Psoas muscle (tissue), 8 donors: Measurements from ENCODE around the gene PRKAG2. TPM values are rescaled to one million over a fixed set of nuclear protein-coding genes. Genes with fewer than 3 reads are reported as not detected.

Experiments used
- ATAC-seq, 4 donors: fragments of 200-7000 bp; cut with Tn5 transposase; one replicate each; pipeline ENCODE4 v1.9.1; 2020; ENCODE audit warnings: moderate library complexity in 3 of 4, mild to moderate bottlenecking in 2 of 4
- DNase-seq, 2 donors: peaks; one replicate each; pipeline ENCODE4 v3.0.0-alpha.2; 2020
- H3K27ac ChIP-seq: fragments of 200-600 bp; one replicate; pipeline ENCODE4 v1.8.0; 2022
- H3K27me3 ChIP-seq, 3 donors: fragments of 200-600 bp in 1 of 3; one replicate each; pipeline versions ENCODE4 v1.6.1 to v1.8.0; 2013 to 2022; ENCODE audit warnings: low read length in 2 of 3, mild to moderate bottlenecking in 2 of 3, moderate library complexity in 1 of 3; ENCODE audit not compliant: insufficient read depth in 3 of 3
- H3K36me3 ChIP-seq, 2 donors: fragments of 200-600 bp in 1 of 2; one replicate each; pipeline versions ENCODE4 v1.6.1 to v1.8.0; 2013 to 2022; ENCODE audit warnings: low read depth in 1 of 2, mild to moderate bottlenecking in 1 of 2, moderate library complexity in 1 of 2; ENCODE audit not compliant: insufficient read depth in 1 of 2
- H3K4me1 ChIP-seq: fragments of 200-600 bp; one replicate; pipeline ENCODE4 v1.8.0; 2022
- H3K4me3 ChIP-seq: fragments of 200-600 bp; one replicate; pipeline ENCODE4 v1.8.0; 2022; ENCODE audit warnings: mild to moderate bottlenecking
- H3K9me3 ChIP-seq: fragments of 200-600 bp; one replicate; pipeline ENCODE4 v1.8.0; 2022
- WGBS, 3 donors: extraction: QIAGEN DNeasy Blood & Tissue Kit; methylation state at CpG; one replicate each; pipeline versions ENCODE4 v1.1.6 to v1.1.7; 2013; 5-methylcytosine and 5-hydroxymethylcytosine counted together
- intact Hi-C, 2 donors: fragments of 100-400 bp; cut with DNase I; formaldehyde crosslinking; loops; one replicate each; pipeline versions ENCODE4 v1.11.0 to v1.14.2; 2022
- polyA plus RNA-seq, 3 donors: library from polyadenylated mRNA; stranded (reverse); fragments of 200-250 nt; gene quantifications; one replicate each; pipeline ENCODE4 v1.2.3, GENCODE V29; 2013
- total RNA-seq, 4 donors: library from RNA; stranded (reverse); fragmentation: NEBNext Ultra II Directional in 2 of 4; extraction: Animal tissue kit (Norgen Biotek cat#: 25700) in 2 of 4; gene quantifications; one replicate each; pipeline versions ENCODE4 v1.2.1 to v1.2.4, GENCODE V29; 2021 to 2023
- TF ChIP-seq, protein P1 (sequence below): fragments of 200-600 bp; IDR thresholded peaks from one replicate; pipeline ENCODE4 v1.8.0; 2022; ENCODE audit warnings: antibody characterized with exemption
- donor health status: healthy with polysubstance abuse.
- donor health status: DM: no; HTN: no; CAD: no; lungs with moderate emphysema.
- donor health status: Bipolar disorder and iron deficiency.
- donor health status: healthy.
- donor health status: DM: yes; HTN: yes; CAD: no.
- donor health status: DM: no; HTN: no; CAD: no.
- donor health status: DM: no; HTN: no; CAD: no.
- donor health status: DM: yes; HTN: yes; CAD: no.

Gene PRKAG2
- total and polyA plus RNA-seq, 7 donors: 9.3 to 143 (median 19.8) TPM

DNA sequence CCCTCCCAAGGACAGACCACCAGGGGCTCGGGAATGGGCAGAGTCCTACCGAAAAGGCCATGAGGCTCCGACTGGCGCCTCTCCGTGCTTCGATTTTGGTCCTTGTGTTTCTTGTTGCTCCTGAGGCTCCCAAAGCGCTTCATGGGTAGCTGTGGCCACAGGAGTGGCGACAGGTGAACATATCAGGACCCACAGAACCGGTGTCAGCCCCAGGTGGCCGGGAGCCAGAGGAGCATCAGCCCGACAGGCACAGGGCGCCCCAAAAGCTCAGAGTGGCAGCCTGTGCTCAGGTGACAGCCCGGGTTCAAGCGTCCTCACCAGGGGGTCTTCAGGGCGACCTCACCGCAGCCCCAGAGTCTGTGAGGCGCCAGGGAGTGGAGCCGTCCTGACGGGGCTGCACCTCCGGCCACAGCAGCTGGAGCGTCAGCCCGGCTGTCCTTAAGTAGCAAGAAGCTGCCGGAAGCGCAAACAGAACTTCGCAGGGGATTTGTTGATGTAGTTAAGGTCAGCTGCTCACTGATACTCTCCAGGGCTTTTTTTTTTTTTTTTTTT, 141.0 kb downstream of the PRKAG2 start:
- peaks cover 21% of the 10 kb centered on the region for H3K4me1 ChIP-seq
- intact Hi-C loops: no loop called here
- ATAC-seq (peak; percentile 63 to 75 (median 70)), DNase-seq (peak in 1 of 2 donors; percentile 72)
- TF ChIP-seq, protein P1, sequence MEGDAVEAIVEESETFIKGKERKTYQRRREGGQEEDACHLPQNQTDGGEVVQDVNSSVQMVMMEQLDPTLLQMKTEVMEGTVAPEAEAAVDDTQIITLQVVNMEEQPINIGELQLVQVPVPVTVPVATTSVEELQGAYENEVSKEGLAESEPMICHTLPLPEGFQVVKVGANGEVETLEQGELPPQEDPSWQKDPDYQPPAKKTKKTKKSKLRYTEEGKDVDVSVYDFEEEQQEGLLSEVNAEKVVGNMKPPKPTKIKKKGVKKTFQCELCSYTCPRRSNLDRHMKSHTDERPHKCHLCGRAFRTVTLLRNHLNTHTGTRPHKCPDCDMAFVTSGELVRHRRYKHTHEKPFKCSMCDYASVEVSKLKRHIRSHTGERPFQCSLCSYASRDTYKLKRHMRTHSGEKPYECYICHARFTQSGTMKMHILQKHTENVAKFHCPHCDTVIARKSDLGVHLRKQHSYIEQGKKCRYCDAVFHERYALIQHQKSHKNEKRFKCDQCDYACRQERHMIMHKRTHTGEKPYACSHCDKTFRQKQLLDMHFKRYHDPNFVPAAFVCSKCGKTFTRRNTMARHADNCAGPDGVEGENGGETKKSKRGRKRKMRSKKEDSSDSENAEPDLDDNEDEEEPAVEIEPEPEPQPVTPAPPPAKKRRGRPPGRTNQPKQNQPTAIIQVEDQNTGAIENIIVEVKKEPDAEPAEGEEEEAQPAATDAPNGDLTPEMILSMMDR: no peak
- H3K36me3 ChIP-seq: peaks cover 0 to 3% of the 10 kb centered on the region in 2 donors
- H3K9me3 ChIP-seq: no peaks in the 10 kb centered on the region
- H3K27ac ChIP-seq: peak overlapping the region; percentile 88
- peaks cover 0 to 1% (median 0%) of the 10 kb centered on the region in 3 donors for H3K27me3 ChIP-seq
- WGBS, 3 donors: 25 to 33% (median 26%) methylated on average over 25 of the region's 25 CpGs
- peak overlapping the region; percentile 58 for H3K4me3 ChIP-seq

DNA sequence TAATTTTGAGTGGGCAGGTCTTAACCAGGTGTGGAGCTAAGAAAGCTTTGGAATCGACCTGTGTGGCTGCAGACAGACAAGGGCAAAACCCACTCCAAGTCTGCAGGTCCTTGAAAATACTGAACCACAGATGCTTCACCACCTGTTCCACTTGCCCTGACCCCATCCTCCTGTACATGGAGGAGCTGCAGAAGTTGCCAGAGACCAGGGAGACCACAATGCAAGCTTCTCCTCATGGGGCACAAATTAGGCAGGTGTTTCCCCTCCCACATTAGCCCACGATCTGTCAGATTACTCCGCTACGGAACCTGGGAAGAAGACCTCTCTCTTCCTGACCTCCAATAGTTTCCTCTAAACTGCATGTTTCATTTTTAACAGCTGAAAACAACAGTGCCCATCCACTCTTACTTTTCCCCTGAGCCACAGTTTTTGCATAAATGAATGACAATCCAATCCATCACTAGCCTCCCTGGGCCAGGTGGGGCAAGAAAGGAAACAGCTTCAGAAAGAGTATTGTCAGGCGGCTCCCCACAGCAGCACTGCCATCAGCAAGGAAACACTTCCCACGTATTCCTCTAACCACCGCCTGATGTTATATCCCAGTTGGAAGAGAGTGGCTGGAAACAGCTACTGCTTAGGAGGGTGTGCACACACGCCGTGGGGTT, 141.6 kb downstream of the PRKAG2 start:
- peak in 2 of 4 donors; percentile 2 to 3 for ATAC-seq
- intact Hi-C loops: no loop called here
- Histone ChIP-seq H3K36me3 (peaks cover 0 to 3% of the 10 kb centered on the region in 2 donors), H3K27me3 (no peaks in the 10 kb centered on the region), H3K4me1 (peaks cover 21% of the 10 kb centered on the region), H3K9me3 (no peaks in the 10 kb centered on the region), H3K27ac (peak overlapping the region; percentile 88), H3K4me3 (peak overlapping the region; percentile 58)
- TF ChIP-seq, protein P1: no peak
- no peak for DNase-seq
- WGBS, 3 donors: 58 to 67% (median 62%) methylated on average over 9 of the region's 9 CpGs

DNA sequence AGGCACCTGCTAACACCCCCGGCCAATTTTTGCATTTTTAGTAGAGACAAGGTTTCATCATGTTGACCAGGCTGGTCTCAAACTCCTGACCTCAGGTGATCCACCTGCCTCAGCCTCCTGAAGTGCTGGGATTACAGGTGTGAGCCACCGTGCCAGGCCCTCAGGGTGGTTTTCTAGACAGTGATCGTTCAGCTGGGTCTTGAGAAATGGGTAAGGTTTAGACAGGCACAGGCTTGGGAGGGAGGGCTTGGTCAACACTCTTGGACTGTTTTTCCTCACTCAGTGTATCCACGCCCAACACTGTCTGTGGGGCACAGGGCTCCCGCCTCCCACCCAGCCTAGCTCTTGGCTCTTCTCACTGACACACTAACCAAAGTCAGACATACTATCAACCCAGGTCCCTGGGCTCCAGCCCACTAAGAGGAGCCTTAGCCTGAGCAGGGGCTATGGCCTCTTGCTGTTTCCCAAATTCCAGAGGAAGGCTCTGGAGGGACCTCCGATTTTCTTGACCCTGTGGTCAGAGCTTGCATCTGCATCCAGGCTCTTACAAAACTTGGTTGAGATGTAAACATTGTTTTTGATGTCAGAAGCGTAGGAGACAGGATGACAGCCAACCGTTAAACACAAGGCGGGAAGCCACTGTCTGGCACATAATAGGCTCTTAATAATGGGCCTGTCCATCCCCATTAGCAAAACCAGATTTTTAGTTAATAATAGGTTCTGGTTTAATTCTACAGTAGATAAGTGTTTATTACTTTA, 143.9 kb downstream of the PRKAG2 start:
- Histone ChIP-seq H3K36me3 (peaks cover 0 to 3% of the 10 kb centered on the region in 2 donors), H3K27me3 (no peaks in the 10 kb centered on the region), H3K27ac (no peak overlapping the region), H3K9me3 (no peaks in the 10 kb centered on the region), H3K4me3 (no peak overlapping the region), H3K4me1 (peaks cover 23% of the 10 kb centered on the region)
- 90 to 92% (median 91%) methylated on average over 9 of the region's 9 CpGs for WGBS, 3 donors
- DNase-seq: no peak
- intact Hi-C loops: no loop called here
- ATAC-seq: no peak
- TF ChIP-seq, protein P1: no peak

DNA sequence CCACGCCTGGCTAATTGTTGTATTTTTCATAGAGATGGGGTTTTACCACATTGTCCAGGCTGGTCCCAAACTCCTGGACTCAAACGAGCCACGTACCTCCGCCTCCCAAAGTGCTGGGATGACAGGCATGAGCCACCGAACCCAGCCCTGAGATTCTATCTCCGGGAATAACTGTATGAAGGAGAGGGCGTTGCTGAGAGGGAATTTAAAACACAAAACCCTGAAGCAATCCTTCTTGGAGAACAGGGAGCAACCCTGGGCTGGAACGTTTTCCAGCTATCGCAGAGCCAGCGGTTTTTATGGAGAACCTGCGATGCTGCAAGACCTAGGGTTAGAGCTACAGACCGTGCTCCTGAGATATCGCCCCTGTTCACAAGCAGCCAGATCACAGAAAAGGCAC, 144.6 kb downstream of the PRKAG2 start:
- no peak overlapping the region for H3K4me3 ChIP-seq

More for the DNA sequence above, 144.6 kb downstream of the PRKAG2 start:
- TF ChIP-seq, protein P1: no peak
- DNase-seq (no peak), ATAC-seq (no peak)
- intact Hi-C loops: no loop called here
- Histone ChIP-seq H3K27ac (no peak overlapping the region), H3K4me1 (peaks cover 29% of the 10 kb centered on the region), H3K27me3 (no peaks in the 10 kb centered on the region), H3K9me3 (no peaks in the 10 kb centered on the region), H3K36me3 (peaks cover 0 to 3% of the 10 kb centered on the region in 2 donors)
- 89 to 95% (median 93%) methylated on average over 13 of the region's 13 CpGs for WGBS, 3 donors
